H1 (cell line): ENCODE results near the gene CHD2. TPM values are rescaled to one million over a fixed set of nuclear protein-coding genes. Genes with fewer than 3 reads are reported as not detected.

Source experiments
- ATF3 ChIP-seq: IDR thresholded peaks from 2 replicates; pipeline ENCODE4 v1.6.1; 2011; ENCODE audit warnings: low read depth, mild to moderate bottlenecking, low read length; ENCODE audit not compliant: insufficient read depth
- EGR1 ChIP-seq: IDR thresholded peaks from 2 replicates; pipeline ENCODE4 v1.6.1; 2011; ENCODE audit warnings: low read depth, low read length, borderline replicate concordance
- PHF8 ChIP-seq: fragments of 200-600 bp; sonication (generic); conservative IDR thresholded peaks from 2 replicates; pipeline ENCODE4 v1.7.1; 2012; ENCODE audit warnings: low read depth, mild to moderate bottlenecking, inconsistent platforms, low read length, moderate library complexity
- POLR2AphosphoS5 ChIP-seq: IDR thresholded peaks from 2 replicates; pipeline ENCODE4 v1.6.1; 2011; ENCODE audit warnings: low read depth, low read length
- RXRA ChIP-seq: IDR thresholded peaks from 2 replicates; pipeline ENCODE4 v1.6.1; 2011; ENCODE audit warnings: low read depth, mild to moderate bottlenecking, low read length, moderate library complexity; ENCODE audit not compliant: insufficient read depth
- ZNF274 ChIP-seq: IDR thresholded peaks from 2 replicates; pipeline ENCODE4 v1.7.0; 2012; ENCODE audit warnings: low read length, borderline replicate concordance; ENCODE audit errors: extremely low read depth
- polyA plus RNA-seq, 7 experiments: library from polyadenylated mRNA; depleted of rRNA in 3 of 7; stranded (reverse) in 5 of 7; unstranded in 2 of 7; fragments of >200 nt in 5 of 7; fragments of 200-250 nt in 2 of 7; gene quantifications; 1 replicate in 5 of 7; 2 replicates in 1 of 7; 4 replicates in 1 of 7; pipeline versions ENCODE4 v1.2.1 to v1.2.3, GENCODE V29; 2011 to 2013; ENCODE audit warnings: missing spikeins in 2 of 7, mixed read lengths in 2 of 7
- total RNA-seq: library from RNA; stranded (reverse); fragmentation: NEBNext Ultra II Directional; extraction: Animal tissue kit (Norgen Biotek cat#: 25700); gene quantifications from 2 replicates; pipeline ENCODE4 v1.2.1, GENCODE V29; 2021

Gene CHD2
- total and polyA plus RNA-seq, 2 of the 8 experiments (the other 6 are each of a cell fraction or from before 2014, with no cell fraction given): 28.8 to 70.0 TPM

- TF ChIP-seq ZNF274: no peak
- no peak for TF ChIP-seq POLR2AphosphoS5
- no peak for TF ChIP-seq ATF3
- no peak for TF ChIP-seq EGR1
- TF ChIP-seq RXRA: no peak
- TF ChIP-seq PHF8: no peak
Measured at GRCh38 chr15:92892201-92892555, 7.9 kb upstream of the CHD2 start (continued).
